ENCODE results near the gene HHAT.

Gene HHAT

GRCh38 chr1:210558302-210558701 lies 229.6 kb downstream of the HHAT start:
- peak; percentile 70 for DNase-seq

- no peak for DNase-seq
These were observed 236.6 kb downstream of the HHAT start for GRCh38 chr1:210565306-210565705.

- peak; percentile 58 for DNase-seq
These were observed 239.9 kb downstream of the HHAT start for GRCh38 chr1:210568631-210569030.

GRCh38 chr1:210570116-210570515 lies 241.4 kb downstream of the HHAT start:
- no peak for DNase-seq

GRCh38 chr1:210571356-210572284 lies 242.9 kb downstream of the HHAT start:
- no peak for DNase-seq

GRCh38 chr1:210573141-210573540 lies 244.4 kb downstream of the HHAT start:
- DNase-seq: no peak

GRCh38 chr1:210582205-210582970 lies 253.7 kb downstream of the HHAT start:
- no peak for DNase-seq

- peak; percentile 97 for DNase-seq
These were observed 255.9 kb downstream of the HHAT start for GRCh38 chr1:210584439-210585113.

- no peak for DNase-seq
These were observed 258.1 kb downstream of the HHAT start for GRCh38 chr1:210586771-210587170.

GRCh38 chr1:210587566-210587965 lies 258.9 kb downstream of the HHAT start:
- no peak for DNase-seq

GRCh38 chr1:210588357-210588756 lies 259.7 kb downstream of the HHAT start:
- DNase-seq: no peak

GRCh38 chr1:210588946-210589345 lies 260.2 kb downstream of the HHAT start:
- DNase-seq: no peak

GRCh38 chr1:210591214-210591613 lies 262.5 kb downstream of the HHAT start:
- DNase-seq: no peak

- DNase-seq: no peak
These were observed 265.9 kb downstream of the HHAT start for GRCh38 chr1:210594605-210595004.

- DNase-seq: no peak
These were observed 267.9 kb downstream of the HHAT start for GRCh38 chr1:210596641-210597040.

GRCh38 chr1:210597555-210598134 lies 268.9 kb downstream of the HHAT start:
- DNase-seq: peak; percentile 26

GRCh38 chr1:210598135-210598652 lies 269.5 kb downstream of the HHAT start:
- no peak for DNase-seq

- no peak for DNase-seq
These were observed 271.9 kb downstream of the HHAT start for GRCh38 chr1:210600421-210601159.

- no peak for DNase-seq
These were observed 274.4 kb downstream of the HHAT start for GRCh38 chr1:210603123-210603522.

GRCh38 chr1:210605099-210605498 lies 276.4 kb downstream of the HHAT start:
- no peak for DNase-seq

- DNase-seq: no peak
These were observed 278.7 kb downstream of the HHAT start for GRCh38 chr1:210607361-210607760.

GRCh38 chr1:210608767-210609166 lies 280.1 kb downstream of the HHAT start:
- DNase-seq: no peak
